GM21381 (cell line): ENCODE measurements around the gene EXOC6B.
"Not testable (repeated sequence)": the region's sequence is repeated elsewhere in the genome, so short reads cannot be mapped to it uniquely, and the experiment has no call there.

Experiments
- ATAC-seq: cut with Tn5 transposase; IDR thresholded peaks from one replicate; pipeline ENCODE4 v1.9.1; 2021; ENCODE audit warnings: mild to moderate bottlenecking, moderate library complexity; ENCODE audit not compliant: unreplicated experiment

EXOC6B gene

GRCh38 chr2:72685638-72686213, 140.1 kb downstream of the EXOC6B start:
- no peak for ATAC-seq

- no peak for ATAC-seq
Measured at GRCh38 chr2:72682061-72682460, 143.8 kb downstream of the EXOC6B start.

- no peak for ATAC-seq
Measured at GRCh38 chr2:72681016-72681995, 144.5 kb downstream of the EXOC6B start.

GRCh38 chr2:72678024-72678423, 147.8 kb downstream of the EXOC6B start:
- peak; percentile 77 for ATAC-seq

GRCh38 chr2:72676341-72677025, 149.3 kb downstream of the EXOC6B start:
- ATAC-seq, result no peak

GRCh38 chr2:72674982-72675915, 150.6 kb downstream of the EXOC6B start:
- no peak for ATAC-seq

- no peak for ATAC-seq
Measured at GRCh38 chr2:72673279-72673678, 152.6 kb downstream of the EXOC6B start.

- no peak for ATAC-seq
Measured at GRCh38 chr2:72669121-72669520, 156.7 kb downstream of the EXOC6B start.

- no peak for ATAC-seq
Measured at GRCh38 chr2:72668647-72669046, 157.2 kb downstream of the EXOC6B start.

- ATAC-seq, result no peak
Measured at GRCh38 chr2:72665448-72665847, 160.4 kb downstream of the EXOC6B start.

GRCh38 chr2:72661985-72662384, 163.8 kb downstream of the EXOC6B start:
- no peak for ATAC-seq

- no peak for ATAC-seq
Measured at GRCh38 chr2:72649810-72650209, 176.0 kb downstream of the EXOC6B start.

- not testable (repeated sequence) for ATAC-seq
Measured at GRCh38 chr2:72641221-72641620, 184.6 kb downstream of the EXOC6B start.

GRCh38 chr2:72638600-72639211, 187.1 kb downstream of the EXOC6B start:
- no peak for ATAC-seq

- ATAC-seq, result no peak
Measured at GRCh38 chr2:72636210-72636609, 189.6 kb downstream of the EXOC6B start.

GRCh38 chr2:72630767-72631166, 195.1 kb downstream of the EXOC6B start:
- ATAC-seq, result no peak

GRCh38 chr2:72629062-72629461, 196.8 kb downstream of the EXOC6B start:
- ATAC-seq, result no peak

GRCh38 chr2:72627083-72627482, 198.8 kb downstream of the EXOC6B start:
- ATAC-seq, result no peak

- ATAC-seq, result no peak
Measured at GRCh38 chr2:72625366-72625765, 200.5 kb downstream of the EXOC6B start.

GRCh38 chr2:72623481-72623880, 202.4 kb downstream of the EXOC6B start:
- ATAC-seq, result no peak
